AG04450 (cell line): ENCODE results near the gene MELTF. TPM values are rescaled to one million over a fixed set of nuclear protein-coding genes. Genes with fewer than 3 reads are reported as not detected.

Experiments
- CTCF ChIA-PET: fragments of 300-600, 350-600 bp; formaldehyde crosslinking; extraction: SDS; loops from one replicate; lab custom pipeline; 2022; ENCODE audit warnings: antibody characterized with exemption, inconsistent platforms; lab: Charles Lee
- POLR2A ChIA-PET: fragments of 350-600 bp; formaldehyde crosslinking; extraction: SDS; loops from one replicate; lab custom pipeline; 2021; ENCODE audit warnings: antibody characterized with exemption, inconsistent platforms; lab: Yijun Ruan, JAX
- DNase-seq: peaks from one replicate; pipeline ENCODE4 v3.0.0-alpha.2; 2011; ENCODE audit warnings: low read depth, low spot score
- H3K27ac ChIP-seq: one replicate; pipeline ENCODE4 v1.5.1; 2012; ENCODE audit warnings: low read depth, low read length, control low read depth
- H3K27me3 ChIP-seq: one replicate; pipeline ENCODE4 v1.6.0; 2012; ENCODE audit warnings: low read length; ENCODE audit not compliant: control insufficient read depth, insufficient read depth
- H3K4me3 ChIP-seq: 2 replicates; pipeline ENCODE4 v1.5.1; 2011; ENCODE audit warnings: mild to moderate bottlenecking, low read depth, low read length, control low read depth
- H3K9me3 ChIP-seq: 2 replicates; pipeline ENCODE4 v1.5.1; 2012; ENCODE audit warnings: low read length; ENCODE audit not compliant: control insufficient read depth, insufficient read depth
- polyA plus RNA-seq: library from polyadenylated mRNA; depleted of rRNA; stranded (reverse); fragments of >200 nt; gene quantifications from 2 replicates; pipeline ENCODE4 v1.2.3, GENCODE V29; 2011
- TF ChIP-seq, protein P1 (sequence below): IDR thresholded peaks from 2 replicates; pipeline ENCODE4 v1.5.1; 2011; ENCODE audit warnings: low read depth, low read length, control low read depth, inconsistent platforms

Gene MELTF
- polyA plus RNA-seq, 1 experiment, result 0.55 TPM

DNA sequence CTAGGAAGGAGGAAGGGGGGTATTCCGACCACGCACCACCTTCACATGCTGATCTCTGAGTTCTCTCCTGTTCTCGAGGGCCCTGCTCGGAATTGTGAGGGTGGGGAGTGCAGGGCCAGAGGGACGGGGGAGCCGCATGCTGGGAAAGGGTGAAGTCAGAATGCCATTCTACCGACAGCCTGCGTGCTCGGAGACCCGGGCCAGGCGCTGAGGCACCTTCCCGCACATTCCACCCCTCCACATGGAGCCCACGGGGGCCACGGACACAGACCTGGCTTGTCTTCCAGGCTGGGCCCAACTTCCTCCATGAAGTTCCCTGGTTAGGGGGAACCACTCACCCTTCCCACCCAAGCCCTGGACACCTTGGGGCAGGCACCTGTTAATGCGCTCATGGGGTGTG is 32.3 kb downstream of the MELTF start:
- Histone ChIP-seq H3K27ac (no peak overlapping the region), H3K9me3 (peaks cover 5% of the 10 kb centered on the region; the same call in 1 of the 2 replicates), H3K4me3 (no peak overlapping the region), H3K27me3 (no peaks in the 10 kb centered on the region)
- ChIA-PET CTCF (interaction anchor here (1.5 kb wide), 1 partner anchor 190 kb away, joined by 6 read pairs; no protein-coding TSS in a partner anchor), POLR2A (no interaction called here)
- DNase-seq, result no peak
- TF ChIP-seq, protein P1, sequence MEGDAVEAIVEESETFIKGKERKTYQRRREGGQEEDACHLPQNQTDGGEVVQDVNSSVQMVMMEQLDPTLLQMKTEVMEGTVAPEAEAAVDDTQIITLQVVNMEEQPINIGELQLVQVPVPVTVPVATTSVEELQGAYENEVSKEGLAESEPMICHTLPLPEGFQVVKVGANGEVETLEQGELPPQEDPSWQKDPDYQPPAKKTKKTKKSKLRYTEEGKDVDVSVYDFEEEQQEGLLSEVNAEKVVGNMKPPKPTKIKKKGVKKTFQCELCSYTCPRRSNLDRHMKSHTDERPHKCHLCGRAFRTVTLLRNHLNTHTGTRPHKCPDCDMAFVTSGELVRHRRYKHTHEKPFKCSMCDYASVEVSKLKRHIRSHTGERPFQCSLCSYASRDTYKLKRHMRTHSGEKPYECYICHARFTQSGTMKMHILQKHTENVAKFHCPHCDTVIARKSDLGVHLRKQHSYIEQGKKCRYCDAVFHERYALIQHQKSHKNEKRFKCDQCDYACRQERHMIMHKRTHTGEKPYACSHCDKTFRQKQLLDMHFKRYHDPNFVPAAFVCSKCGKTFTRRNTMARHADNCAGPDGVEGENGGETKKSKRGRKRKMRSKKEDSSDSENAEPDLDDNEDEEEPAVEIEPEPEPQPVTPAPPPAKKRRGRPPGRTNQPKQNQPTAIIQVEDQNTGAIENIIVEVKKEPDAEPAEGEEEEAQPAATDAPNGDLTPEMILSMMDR, result no peak

DNA sequence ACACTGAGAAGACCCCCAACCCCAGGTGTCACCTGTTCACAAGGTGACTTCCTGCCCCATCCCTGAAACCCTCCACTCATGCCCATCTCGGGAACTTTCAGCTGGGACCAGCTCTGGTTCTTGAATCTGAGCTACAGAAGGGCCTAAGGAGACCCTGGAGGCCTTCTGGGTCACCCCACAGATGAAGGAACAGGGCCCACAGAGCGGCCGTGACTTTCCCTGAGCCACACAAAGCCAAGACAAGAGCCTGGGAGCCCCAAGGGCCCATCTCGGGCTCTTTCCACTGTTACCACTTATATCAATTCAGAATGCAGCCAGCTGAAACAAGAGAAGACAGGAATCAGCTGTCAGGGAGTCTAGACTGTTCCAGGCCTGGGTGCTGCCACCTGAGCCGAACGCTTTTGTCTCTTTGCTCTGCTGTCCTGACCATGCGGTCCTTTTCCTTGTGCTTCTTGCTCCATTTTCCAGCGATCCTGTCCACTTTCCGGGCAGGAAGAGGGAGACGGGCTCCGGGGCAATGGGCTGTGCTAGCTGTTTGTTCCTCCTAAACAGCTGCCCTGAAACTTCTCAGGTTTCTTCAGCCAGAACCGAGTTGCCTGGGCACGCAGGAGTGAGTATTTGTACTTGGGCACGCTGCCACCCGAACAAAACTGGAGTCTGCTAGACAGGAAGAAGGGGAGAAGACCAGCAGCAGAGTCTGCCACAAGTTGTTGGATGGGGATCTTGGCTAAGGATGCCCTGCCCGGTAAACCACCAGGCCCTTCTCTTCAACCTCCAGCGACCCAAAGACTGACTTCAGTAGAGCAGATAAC is 33.0 kb downstream of the MELTF start:
- DNase-seq, result no peak
- Histone ChIP-seq H3K9me3 (peaks cover 5% of the 10 kb centered on the region; the same call in 1 of the 2 replicates), H3K27ac (no peak overlapping the region), H3K27me3 (no peaks in the 10 kb centered on the region), H3K4me3 (no peak overlapping the region)
- TF ChIP-seq, protein P1, result no peak
- ChIA-PET CTCF (interaction anchor here (1.5 kb wide), 1 partner anchor 191 kb away, joined by 6 read pairs; no protein-coding TSS in a partner anchor), POLR2A (no interaction called here)

DNA sequence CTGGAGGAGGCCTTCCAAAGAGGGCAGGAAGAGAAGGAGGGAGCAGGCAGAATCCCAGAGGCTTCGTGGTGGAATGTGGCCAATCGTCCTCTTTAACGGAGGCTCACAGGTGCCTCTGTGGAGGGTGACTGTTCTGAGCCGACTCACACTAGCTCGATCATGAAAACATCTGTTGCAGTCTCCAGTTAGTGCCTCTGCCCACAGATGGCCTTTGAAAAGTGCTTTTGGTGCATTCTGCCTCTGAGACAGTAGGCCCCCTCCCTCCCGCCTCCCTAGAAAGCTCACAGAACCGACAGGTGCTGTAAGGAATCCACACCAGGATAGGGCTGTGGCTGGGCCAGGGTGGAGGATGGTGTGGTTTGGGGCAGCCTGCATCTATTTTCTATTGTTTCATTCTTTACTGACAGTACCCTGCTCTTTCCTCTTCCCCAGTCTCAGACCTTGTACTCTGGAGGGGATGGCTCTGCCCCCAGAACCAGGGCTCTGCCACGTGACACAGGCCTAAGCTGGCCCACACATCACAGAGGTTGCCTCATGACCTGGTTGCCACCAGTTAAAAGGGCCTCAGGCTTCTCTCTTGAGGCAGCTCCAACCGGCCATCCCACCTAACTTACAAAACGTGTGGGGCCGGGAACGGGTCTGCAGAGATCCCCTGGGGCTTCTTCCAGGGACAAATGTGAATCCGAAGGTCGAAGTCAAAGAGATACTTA is 33.8 kb downstream of the MELTF start:
- Histone ChIP-seq H3K9me3 (peaks cover 5% of the 10 kb centered on the region; the same call in 1 of the 2 replicates), H3K27ac (no peak overlapping the region), H3K27me3 (no peaks in the 10 kb centered on the region), H3K4me3 (no peak overlapping the region)
- TF ChIP-seq, protein P1, result no peak
- CTCF ChIA-PET, result interaction anchor here (1.0 kb wide), 1 partner anchor 34 kb away, joined by 3 read pairs; the partner anchor contains the start of gene MELTF
- no peak for DNase-seq
- POLR2A ChIA-PET, result no interaction called here

DNA sequence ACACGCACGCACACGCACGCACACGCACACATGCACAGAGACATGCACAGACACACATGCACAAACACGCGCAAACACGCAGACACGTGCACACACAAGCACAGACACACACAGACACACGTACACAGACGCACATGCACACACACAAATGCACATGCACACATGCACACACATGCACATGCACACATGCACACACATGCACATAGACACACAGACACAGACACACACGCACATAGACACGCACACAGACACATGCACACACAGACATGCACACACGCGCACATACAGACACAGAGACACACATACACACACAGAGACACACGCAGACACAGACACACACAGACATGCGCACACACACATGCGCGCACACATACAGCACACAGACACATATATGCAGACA is 34.6 kb downstream of the MELTF start:
- Histone ChIP-seq H3K4me3 (no peak overlapping the region), H3K27ac (no peak overlapping the region), H3K9me3 (peaks cover 5% of the 10 kb centered on the region; the same call in 1 of the 2 replicates), H3K27me3 (no peaks in the 10 kb centered on the region)
- POLR2A ChIA-PET, result no interaction called here
- no peak for DNase-seq
- CTCF ChIA-PET, result interaction anchor here (1.0 kb wide), 1 partner anchor 34 kb away, joined by 3 read pairs; the partner anchor contains the start of gene MELTF
- TF ChIP-seq, protein P1, result no peak

DNA sequence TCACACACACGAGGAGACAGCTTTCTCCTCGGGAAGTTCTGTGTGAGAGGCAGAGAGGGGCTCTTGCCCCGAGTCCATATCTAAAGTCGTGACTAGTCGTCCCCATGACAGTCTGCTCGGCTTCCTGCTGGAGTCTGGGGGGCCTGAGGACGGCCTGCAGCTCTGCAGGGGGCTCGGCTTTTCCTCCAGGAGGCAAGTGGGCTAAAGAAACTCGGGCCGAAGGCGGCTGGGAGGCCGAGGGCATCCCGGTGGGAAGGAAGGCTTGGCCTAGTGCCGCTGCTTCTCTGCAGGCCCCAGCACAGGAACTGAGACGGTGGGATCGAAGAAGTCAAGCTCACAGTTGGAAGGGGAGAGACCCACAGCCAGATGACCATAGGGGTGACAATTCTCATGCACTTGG is 35.6 kb downstream of the MELTF start:
- CTCF ChIA-PET, result interaction anchor here (0.8 to 0.9 kb wide), 2 partner anchors 36 to 193 kb away, joined by 3 read pairs; no protein-coding TSS in a partner anchor
- no peak overlapping the region for H3K4me3 ChIP-seq
- TF ChIP-seq, protein P1, result no peak
- peaks cover 2% of the 10 kb centered on the region; the same call in 1 of the 2 replicates for H3K9me3 ChIP-seq
- no peak overlapping the region for H3K27ac ChIP-seq
- POLR2A ChIA-PET, result no interaction called here
- H3K27me3 ChIP-seq, result peaks cover 4% of the 10 kb centered on the region
- no peak for DNase-seq
